ENCODE data around the gene TTLL5. TPM values are rescaled to one million over a fixed set of nuclear protein-coding genes. Genes with fewer than 3 reads are reported as not detected.

Gene TTLL5
- total RNA-seq, 1 experiment from 2014 or later, result 35.7 TPM

DNA sequence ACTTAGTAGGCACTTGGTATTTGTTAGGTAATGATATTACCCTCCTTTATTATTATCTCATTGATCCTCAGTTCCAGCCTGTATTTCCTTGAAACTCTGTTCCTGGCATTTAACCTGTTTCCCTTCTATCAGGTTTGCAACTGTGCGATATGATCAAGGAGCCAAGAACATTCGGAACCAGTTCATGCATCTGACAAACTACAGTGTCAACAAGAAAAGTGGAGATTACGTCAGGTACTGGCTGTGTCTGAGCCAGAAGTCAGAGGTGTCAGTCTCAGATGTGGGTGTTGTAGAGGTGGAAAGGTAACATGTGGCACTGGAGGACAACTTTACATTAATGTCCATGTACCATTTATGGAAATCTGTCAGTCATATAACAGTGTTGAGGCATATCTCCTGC lies 56.7 kb downstream of the TTLL5 start:
- no CpG with 5 or more reads among the region's 3 CpGs for WGBS (ENCODE audit: extremely low coverage, insufficient read length, low lambda C conversion rate)
- Histone ChIP-seq H3K4me1 (ENCODE audit: insufficient read depth, low read length) (no peaks in the 10 kb centered on the region; the same call in 1 of the 2 replicates), H3K9me3 (ENCODE audit: control insufficient read depth, low read depth, low read length) (no peaks in the 10 kb centered on the region), H3K56ac (ENCODE audit: insufficient read length, low read depth, low read length) (no peak overlapping the region), H2BK120ac (ENCODE audit: low read depth, low read length, poor library complexity, severe bottlenecking) (no peak overlapping the region), H3K4me2 (ENCODE audit: insufficient read depth, insufficient read length, low read length) (no peak overlapping the region), H3K27ac (ENCODE audit: insufficient read length, low read depth, low read length) (no peak overlapping the region), H4K8ac (replicated peaks; ENCODE audit: insufficient read length, low read depth, low read length) (no peak overlapping the region), H3K9ac (ENCODE audit: extremely low read depth, insufficient read length, low read length) (no peak overlapping the region), H2AFZ (ENCODE audit: low read length) (no peak overlapping the region), H4K20me1 (ENCODE audit: control insufficient read depth, insufficient read depth, insufficient read length) (peaks cover 4% of the 10 kb centered on the region), H2AK5ac (ENCODE audit: insufficient read length, low read length) (no peak overlapping the region), H2BK12ac (ENCODE audit: insufficient read length, low read depth, low read length) (no peak overlapping the region), H2BK5ac (ENCODE audit: insufficient read length, low read length) (no peak overlapping the region), H3T11ph (ENCODE audit: low read length) (no peak overlapping the region), H3K79me1 (ENCODE audit: insufficient read depth, low read depth, low read length, poor library complexity, severe bottlenecking) (no peaks in the 10 kb centered on the region), H2BK15ac (ENCODE audit: low read depth, low read length) (no peak overlapping the region), H4K5ac (ENCODE audit: insufficient read length, low read depth, low read length) (no peak overlapping the region), H3K4ac (ENCODE audit: low read depth, low read length) (no peak overlapping the region), H3K27me3 (ENCODE audit: insufficient read depth, low read length) (no peaks in the 10 kb centered on the region), H3K79me2 (ENCODE audit: insufficient read depth, low read length) (no peaks in the 10 kb centered on the region), H4K91ac (ENCODE audit: insufficient read length, low read depth, low read length) (no peak overlapping the region), H3K23me2 (ENCODE audit: insufficient read length, low read depth, low read length, poor library complexity, severe bottlenecking) (no peaks in the 10 kb centered on the region), H2BK20ac (ENCODE audit: low read depth, low read length, poor library complexity, severe bottlenecking) (no peak overlapping the region), H3K18ac (ENCODE audit: insufficient read length, low read depth, low read length) (no peak overlapping the region), H3K14ac (ENCODE audit: insufficient read depth, low read length) (no peak overlapping the region), H3K23ac (ENCODE audit: insufficient read length, low read depth, low read length) (no peak overlapping the region)
- H3K27ac Mint-ChIP-seq, result no peak overlapping the region
- TF ChIP-seq CTCF (conservative IDR thresholded peaks at IDR 0.05), result no peak
- peaks cover 0 to 6% of the 10 kb centered on the region in 2 experiments; a peak in 2 of 4 replicates for H3K4me1 Mint-ChIP-seq
- no peak overlapping the region for H3K4me3 Mint-ChIP-seq
- H3K27me3 Mint-ChIP-seq (ENCODE audit: low read depth), result no peaks in the 10 kb centered on the region; the same call in 1 of the 2 replicates
- no peak for DNase-seq
- H3K36me3 Mint-ChIP-seq (ENCODE audit: insufficient read depth in 1 of 3, low read depth in 3 of 3), result peaks cover 6 to 31% (median 23%) of the 10 kb centered on the region in 3 experiments
- no peaks in the 10 kb centered on the region for H3K9me3 Mint-ChIP-seq
